ENCODE data around the gene SHOX.

- TF ChIP-seq CTCF (IDR thresholded peaks at IDR 0.05) (no peak), POLR2A (IDR thresholded peaks at IDR 0.05) (no peak)
Observed at GRCh38 chrX:599837-600715, 30.5 kb upstream of the SHOX start.

Measured in thyroid gland (tissue), 4 donors.